GM21576 (cell line): ENCODE results near the gene PIK3CG.
"Not testable (repeated sequence)": the region's sequence is repeated elsewhere in the genome, so short reads cannot be mapped to it uniquely, and the experiment has no call there.

Experiments
- ATAC-seq: cut with Tn5 transposase; IDR thresholded peaks from one replicate; pipeline ENCODE4 v1.9.1; 2021; ENCODE audit warnings: mild to moderate bottlenecking, moderate library complexity; ENCODE audit not compliant: unreplicated experiment

PIK3CG gene

GRCh38 chr7:106885652-106886051 lies 20.6 kb downstream of the PIK3CG start:
- ATAC-seq, result no peak

- ATAC-seq, result peak; percentile 70
Observed at GRCh38 chr7:106887421-106887820, 22.3 kb downstream of the PIK3CG start.

- ATAC-seq, result no peak
Observed at GRCh38 chr7:106888204-106888603, 23.1 kb downstream of the PIK3CG start.

GRCh38 chr7:106890952-106891351 lies 25.9 kb downstream of the PIK3CG start:
- ATAC-seq, result no peak

GRCh38 chr7:106891548-106892410 lies 26.7 kb downstream of the PIK3CG start:
- no peak for ATAC-seq

- no peak for ATAC-seq
Observed at GRCh38 chr7:106893591-106893990, 28.5 kb downstream of the PIK3CG start.

- ATAC-seq, result peak; percentile 91
Observed at GRCh38 chr7:106895246-106895864, 30.3 kb downstream of the PIK3CG start.

- ATAC-seq, result no peak
Observed at GRCh38 chr7:106896231-106896630, 31.1 kb downstream of the PIK3CG start.

- not testable (repeated sequence) for ATAC-seq
Observed at GRCh38 chr7:106897553-106897952, 32.5 kb downstream of the PIK3CG start.

GRCh38 chr7:106898967-106899366 lies 33.9 kb downstream of the PIK3CG start:
- ATAC-seq, result not testable (repeated sequence)

- ATAC-seq, result no peak
Observed at GRCh38 chr7:106901828-106902441, 36.9 kb downstream of the PIK3CG start.

GRCh38 chr7:106905734-106906133 lies 40.7 kb downstream of the PIK3CG start:
- no peak for ATAC-seq

- no peak for ATAC-seq
Observed at GRCh38 chr7:106911959-106912358, 46.9 kb downstream of the PIK3CG start.

GRCh38 chr7:106914018-106914607 lies 49.0 kb downstream of the PIK3CG start:
- no peak for ATAC-seq

- no peak for ATAC-seq
Observed at GRCh38 chr7:106915407-106915806, 50.3 kb downstream of the PIK3CG start.

GRCh38 chr7:106915873-106916272 lies 50.8 kb downstream of the PIK3CG start:
- ATAC-seq, result peak; percentile 98

- ATAC-seq, result no peak
Observed at GRCh38 chr7:106916679-106917078, 51.6 kb downstream of the PIK3CG start.

- no peak for ATAC-seq
Observed at GRCh38 chr7:106918991-106919390, 53.9 kb downstream of the PIK3CG start.

GRCh38 chr7:106924468-106924867 lies 59.4 kb downstream of the PIK3CG start:
- not testable (repeated sequence) for ATAC-seq

GRCh38 chr7:106926892-106927291 lies 61.8 kb downstream of the PIK3CG start:
- ATAC-seq, result no peak

GRCh38 chr7:106927536-106927935 lies 62.5 kb downstream of the PIK3CG start:
- no peak for ATAC-seq
